Trophoblast cell (in vitro differentiated cells and primary cell): Measurements from ENCODE around the gene CELA2A.

Experiments
- DNase-seq, 2 donors: peaks; one replicate each; pipeline ENCODE4 v3.0.0-alpha.2; 2016
- H2AFZ ChIP-seq: 2 replicates; pipeline ENCODE4 v1.6.1; 2013; ENCODE audit warnings: low read length, moderate library complexity, mild to moderate bottlenecking; ENCODE audit not compliant: insufficient read depth, poor library complexity
- H2AK5ac ChIP-seq: 2 replicates; pipeline ENCODE4 v1.6.1; 2013; ENCODE audit warnings: mild to moderate bottlenecking, low read length
- H2BK120ac ChIP-seq: 2 replicates; pipeline ENCODE4 v1.6.1; 2013; ENCODE audit warnings: low read length, mild to moderate bottlenecking, moderate library complexity; ENCODE audit not compliant: insufficient read depth, poor library complexity
- H2BK12ac ChIP-seq: 2 replicates; pipeline ENCODE4 v1.6.1; 2013; ENCODE audit warnings: mild to moderate bottlenecking, low read length, moderate library complexity
- H2BK5ac ChIP-seq: 2 replicates; pipeline ENCODE4 v1.6.1; 2013; ENCODE audit warnings: low read length, low read depth, moderate library complexity, mild to moderate bottlenecking; ENCODE audit not compliant: poor library complexity
- H3K14ac ChIP-seq: 2 replicates; pipeline ENCODE4 v1.6.1; 2013; ENCODE audit warnings: mild to moderate bottlenecking, low read length
- H3K18ac ChIP-seq: 2 replicates; pipeline ENCODE4 v1.6.1; 2013; ENCODE audit warnings: mild to moderate bottlenecking, low read length
- H3K23ac ChIP-seq: 2 replicates; pipeline ENCODE4 v1.6.1; 2013; ENCODE audit warnings: low read length
- H3K27ac ChIP-seq: 2 replicates; pipeline ENCODE4 v1.5.1; 2013; ENCODE audit warnings: low read depth, mild to moderate bottlenecking, inconsistent platforms, low read length, moderate library complexity
- H3K27me3 ChIP-seq: 2 replicates; pipeline ENCODE4 v1.6.1; 2013; ENCODE audit warnings: inconsistent platforms, mild to moderate bottlenecking, low read length, moderate library complexity; ENCODE audit not compliant: insufficient read depth
- H3K36me3 ChIP-seq, 2 experiments: 1 replicate in 1 of 2; 2 replicates in 1 of 2; pipeline ENCODE4 v1.6.1; 2013; ENCODE audit warnings: low read length in 2 of 2, mild to moderate bottlenecking in 2 of 2, moderate library complexity in 1 of 2; ENCODE audit not compliant: insufficient read depth in 2 of 2, control insufficient read depth in 1 of 2
- H3K4ac ChIP-seq: 2 replicates; pipeline ENCODE4 v1.6.1; 2013; ENCODE audit warnings: low read depth, mild to moderate bottlenecking, low read length, moderate library complexity
- H3K4me1 ChIP-seq, 2 experiments: 1 replicate in 1 of 2; 2 replicates in 1 of 2; pipeline ENCODE4 v1.6.1; 2013; ENCODE audit warnings: low read length in 2 of 2, mild to moderate bottlenecking in 2 of 2, moderate library complexity in 1 of 2; ENCODE audit not compliant: insufficient read depth in 2 of 2, control insufficient read depth in 1 of 2
- H3K4me2 ChIP-seq: 2 replicates; pipeline ENCODE4 v1.6.1; 2013; ENCODE audit warnings: inconsistent platforms, mild to moderate bottlenecking, low read length, moderate library complexity
- H3K4me3 ChIP-seq: 2 replicates; pipeline ENCODE4 v1.5.1; 2013; ENCODE audit warnings: mild to moderate bottlenecking, low read depth, low read length, inconsistent platforms
- H3K79me1 ChIP-seq: one replicate; pipeline ENCODE4 v1.6.1; 2013; ENCODE audit warnings: low read length
- H3K79me2 ChIP-seq: 2 replicates; pipeline ENCODE4 v1.6.1; 2013; ENCODE audit warnings: low read length, mild to moderate bottlenecking; ENCODE audit not compliant: control insufficient read depth, insufficient read depth, poor library complexity
- H3K9ac ChIP-seq: 2 replicates; pipeline ENCODE4 v1.6.1; 2013; ENCODE audit warnings: mild to moderate bottlenecking, low read length
- H3K9me3 ChIP-seq: 2 replicates; pipeline ENCODE4 v1.6.1; 2013; ENCODE audit warnings: low read depth, mild to moderate bottlenecking, control low read depth, inconsistent platforms, low read length; ENCODE audit not compliant: insufficient read depth
- H4K12ac ChIP-seq: 2 replicates; pipeline ENCODE4 v1.6.1; 2013; ENCODE audit warnings: low read depth, mild to moderate bottlenecking, low read length, moderate library complexity
- H4K8ac ChIP-seq: 2 replicates; pipeline ENCODE4 v1.6.1; 2013; ENCODE audit warnings: low read depth, mild to moderate bottlenecking, low read length, moderate library complexity
- H4K91ac ChIP-seq: one replicate; pipeline ENCODE4 v1.6.1; 2013; ENCODE audit warnings: low read depth, mild to moderate bottlenecking, low read length, moderate library complexity
- WGBS: extraction: QIAGEN DNeasy Blood & Tissue Kit; methylation state at CpG from one replicate; pipeline ENCODE4 v1.1.7; 2013; ENCODE audit warnings: missing lambda C conversion rate; ENCODE audit not compliant: insufficient read length, insufficient coverage; ENCODE audit errors: extremely low coverage; 5-methylcytosine and 5-hydroxymethylcytosine counted together

Gene CELA2A

DNA sequence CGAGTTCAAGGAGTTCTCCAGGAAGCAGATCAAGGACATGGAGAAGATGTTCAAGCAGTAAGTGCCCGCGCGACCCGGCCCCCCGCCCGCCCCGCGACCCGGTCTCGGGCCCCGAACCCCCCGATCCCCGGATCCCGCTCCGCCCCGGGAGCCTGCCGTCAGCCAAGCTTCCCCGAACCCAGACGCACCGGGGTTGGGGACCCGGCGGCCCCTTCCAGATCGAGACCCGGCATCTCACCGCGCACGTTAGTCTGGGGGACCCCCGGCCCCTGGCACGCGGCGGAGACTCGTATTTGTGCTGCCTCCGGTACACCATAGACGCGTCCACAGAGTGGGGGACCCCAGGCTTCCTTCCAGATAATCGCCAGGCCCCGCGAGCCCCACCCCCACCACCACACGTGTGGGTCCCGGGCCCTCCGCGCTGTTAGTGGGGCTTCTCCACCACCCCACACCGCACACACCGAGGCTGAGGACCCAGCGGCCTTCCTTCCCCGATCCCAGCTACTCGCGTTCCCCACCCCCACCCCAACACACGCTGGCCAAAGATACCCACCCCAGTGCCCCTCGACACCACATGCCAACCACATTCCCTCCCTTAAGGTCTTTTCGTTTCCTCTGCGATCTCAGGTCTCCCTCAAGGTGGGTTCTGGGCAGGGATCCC is 46.2 kb upstream of the CELA2A start:
- Histone ChIP-seq H2BK120ac (no peak overlapping the region), H2BK12ac (no peak overlapping the region), H3K79me2 (peaks cover 2% of the 10 kb centered on the region)

GRCh38 chr1:15410884-15411245 is 45.7 kb upstream of the CELA2A start:
- Histone ChIP-seq H3K27ac (no peak overlapping the region), H3K4me3 (peak overlapping the region; percentile 90), H3K9me3 (no peaks in the 10 kb centered on the region), H4K12ac (no peak overlapping the region), H3K23ac (no peak overlapping the region), H2AFZ (no peak overlapping the region), H3K4ac (peak overlapping the region; percentile 13), H3K4me2 (peak overlapping the region; percentile 85), H3K4me1 (peaks cover 23 to 31% of the 10 kb centered on the region in 2 experiments), H2BK120ac (no peak overlapping the region), H3K18ac (peak overlapping the region; percentile 22), H2AK5ac (peak overlapping the region; percentile 50), H3K79me2 (peaks cover 2% of the 10 kb centered on the region), H2BK12ac (no peak overlapping the region), H3K79me1 (peaks cover 11% of the 10 kb centered on the region), H4K8ac (peak overlapping the region; percentile 20), H3K36me3 (peaks cover 0 to 2% of the 10 kb centered on the region in 2 experiments), H2BK5ac (no peak overlapping the region), H4K91ac (no peak overlapping the region), H3K9ac (no peak overlapping the region), H3K14ac (no peak overlapping the region), H3K27me3 (no peaks in the 10 kb centered on the region)
- WGBS: no CpG with 5 or more reads among the region's 11 CpGs
- no peak for DNase-seq

More for the DNA sequence above, 46.2 kb upstream of the CELA2A start:
- Histone ChIP-seq H4K12ac (peak overlapping the region; percentile 43), H3K18ac (peak overlapping the region; percentile 64), H3K9me3 (no peaks in the 10 kb centered on the region), H3K79me1 (peaks cover 11% of the 10 kb centered on the region), H3K27ac (no peak overlapping the region), H3K4me3 (peak overlapping the region; percentile 90), H3K4me2 (peak overlapping the region; percentile 85), H3K4me1 (peaks cover 20 to 28% of the 10 kb centered on the region in 2 experiments), H3K27me3 (no peaks in the 10 kb centered on the region), H3K23ac (no peak overlapping the region), H3K36me3 (peaks cover 0 to 2% of the 10 kb centered on the region in 2 experiments), H2BK5ac (no peak overlapping the region), H3K14ac (peak overlapping the region; percentile 67), H3K9ac (peak overlapping the region; percentile 20), H2AFZ (peak overlapping the region; percentile 55), H2AK5ac (peak overlapping the region; percentile 50), H4K91ac (peak overlapping the region; percentile 56), H4K8ac (peak overlapping the region; percentile 75), H3K4ac (peak overlapping the region; percentile 18)
- no CpG with 5 or more reads among the region's 53 CpGs for WGBS
- no peak for DNase-seq

GRCh38 chr1:15411593-15412137 is 44.9 kb upstream of the CELA2A start:
- WGBS: no CpG with 5 or more reads among the region's 12 CpGs
- Histone ChIP-seq H2AFZ (no peak overlapping the region), H3K23ac (no peak overlapping the region), H3K79me2 (peaks cover 2% of the 10 kb centered on the region), H3K36me3 (peaks cover 0 to 2% of the 10 kb centered on the region in 2 experiments), H3K27ac (no peak overlapping the region), H3K4me1 (peaks cover 28 to 36% of the 10 kb centered on the region in 2 experiments), H4K91ac (no peak overlapping the region), H3K14ac (no peak overlapping the region), H3K27me3 (no peaks in the 10 kb centered on the region), H3K9ac (no peak overlapping the region), H2BK5ac (no peak overlapping the region), H3K4ac (no peak overlapping the region), H2BK120ac (no peak overlapping the region), H3K4me3 (no peak overlapping the region), H2AK5ac (peak overlapping the region; percentile 16), H4K8ac (no peak overlapping the region), H2BK12ac (no peak overlapping the region), H4K12ac (no peak overlapping the region), H3K9me3 (no peaks in the 10 kb centered on the region), H3K4me2 (peak overlapping the region; percentile 8), H3K79me1 (peaks cover 11% of the 10 kb centered on the region), H3K18ac (peak overlapping the region; percentile 0)
- DNase-seq: peak; percentile 55 to 64

GRCh38 chr1:15412175-15412800 is 44.2 kb upstream of the CELA2A start:
- H3K23ac ChIP-seq: no peak overlapping the region
- H3K14ac ChIP-seq: no peak overlapping the region
- no peak overlapping the region for H2BK12ac ChIP-seq
- H3K27ac ChIP-seq: no peak overlapping the region
- H3K79me1 ChIP-seq: peaks cover 11% of the 10 kb centered on the region
- DNase-seq: peak; percentile 87 to 90
- H2BK5ac ChIP-seq: no peak overlapping the region
- no peak overlapping the region for H2BK120ac ChIP-seq
- H3K18ac ChIP-seq: no peak overlapping the region
- peaks cover 0 to 2% of the 10 kb centered on the region in 2 experiments for H3K36me3 ChIP-seq
- peak overlapping the region; percentile 8 for H3K4me2 ChIP-seq
- no peak overlapping the region for H3K4me3 ChIP-seq
- no CpG with 5 or more reads among the region's 16 CpGs for WGBS
- no peak overlapping the region for H2AFZ ChIP-seq
- H4K12ac ChIP-seq: no peak overlapping the region
- H2AK5ac ChIP-seq: no peak overlapping the region
- no peaks in the 10 kb centered on the region for H3K27me3 ChIP-seq
- no peaks in the 10 kb centered on the region for H3K9me3 ChIP-seq
- no peak overlapping the region for H4K8ac ChIP-seq
- no peak overlapping the region for H3K9ac ChIP-seq
- H3K4ac ChIP-seq: no peak overlapping the region
- peaks cover 2% of the 10 kb centered on the region for H3K79me2 ChIP-seq
- no peak overlapping the region for H4K91ac ChIP-seq
- H3K4me1 ChIP-seq: peaks cover 32 to 39% of the 10 kb centered on the region in 2 experiments
